ENCODE results near the gene MPPED1.
A peak's percentile ranks its signal among the peaks of the same experiment; 100 is the strongest.

Gene MPPED1

GRCh38 chr22:43432883-43433415, 21.1 kb downstream of the MPPED1 start:
- DNase-seq, result no peak

DNA sequence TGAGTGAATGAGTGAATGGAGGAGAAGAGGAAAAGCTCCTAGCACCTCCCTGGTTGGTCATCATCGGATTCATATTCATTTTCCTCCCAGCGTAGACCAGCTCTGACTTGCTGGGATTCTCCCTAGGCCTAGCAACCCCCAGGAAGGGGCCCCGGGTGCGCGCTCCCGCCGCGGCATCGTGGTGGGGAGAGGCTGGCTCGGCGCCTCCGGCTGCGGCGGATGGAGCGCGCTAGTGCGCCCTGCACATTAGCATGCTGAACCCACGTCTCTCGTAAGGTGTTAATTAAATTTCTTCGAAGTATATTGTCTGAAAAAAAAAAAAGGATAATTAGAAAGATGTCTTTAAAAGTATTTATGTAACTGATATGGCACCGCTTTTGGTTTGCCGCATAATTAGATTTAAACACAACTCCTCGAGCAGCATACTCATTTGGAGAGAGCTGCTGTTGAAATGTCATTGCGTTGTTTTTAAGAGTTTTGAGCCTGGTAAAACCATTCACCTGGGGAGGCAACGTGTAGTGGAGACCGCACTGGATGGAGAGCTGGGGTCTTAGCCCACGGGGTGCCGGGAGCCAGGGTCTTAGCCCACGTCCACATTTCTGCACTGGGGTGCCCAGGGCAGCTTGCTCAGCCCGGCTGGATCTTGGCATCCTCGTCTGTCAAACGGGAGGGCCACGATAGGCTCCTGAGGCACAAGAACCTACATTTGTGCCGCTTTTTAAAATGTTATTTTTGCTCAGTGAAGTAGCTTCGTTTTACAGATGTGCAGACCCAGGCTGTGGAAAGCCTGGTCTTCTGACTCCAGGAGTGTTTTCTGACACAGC, 21.8 kb downstream of the MPPED1 start:
- no peak for DNase-seq

DNA sequence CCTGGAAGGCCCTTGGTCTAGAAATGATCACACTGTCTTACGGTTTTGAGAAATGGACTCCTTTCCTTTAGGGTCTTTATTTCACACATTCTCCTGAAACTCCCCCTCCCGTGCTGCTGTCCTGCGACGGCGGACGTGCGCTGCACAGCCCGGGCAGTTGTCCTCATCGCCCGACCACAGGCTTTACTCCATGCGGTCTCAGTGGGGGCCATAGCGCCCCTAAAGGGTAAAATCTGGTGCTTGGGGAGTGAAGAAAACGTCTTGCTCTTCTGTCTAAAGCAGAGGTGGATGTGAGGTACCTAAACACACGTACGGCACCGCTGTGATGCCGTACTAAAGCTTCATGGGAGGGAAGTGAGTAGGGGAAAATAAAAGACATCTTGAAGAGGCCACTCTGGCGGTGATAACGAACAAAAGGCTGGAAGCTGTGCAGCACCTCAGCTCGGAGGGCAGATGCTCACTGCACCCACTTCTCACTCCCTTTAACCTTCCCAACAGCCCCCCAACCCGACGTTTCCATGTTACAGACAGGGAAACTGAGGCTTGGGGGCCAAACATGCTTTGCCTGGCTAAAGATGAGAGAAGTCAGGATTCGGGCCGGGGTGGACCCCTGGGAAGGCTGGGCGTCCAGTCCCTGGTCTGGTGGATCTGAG, 22.6 kb downstream of the MPPED1 start:
- DNase-seq, result no peak

- no peak for DNase-seq
These were observed 23.1 kb downstream of the MPPED1 start for GRCh38 chr22:43434928-43435311.

GRCh38 chr22:43435851-43436811, 24.3 kb downstream of the MPPED1 start:
- peak; percentile 52 for DNase-seq

DNA sequence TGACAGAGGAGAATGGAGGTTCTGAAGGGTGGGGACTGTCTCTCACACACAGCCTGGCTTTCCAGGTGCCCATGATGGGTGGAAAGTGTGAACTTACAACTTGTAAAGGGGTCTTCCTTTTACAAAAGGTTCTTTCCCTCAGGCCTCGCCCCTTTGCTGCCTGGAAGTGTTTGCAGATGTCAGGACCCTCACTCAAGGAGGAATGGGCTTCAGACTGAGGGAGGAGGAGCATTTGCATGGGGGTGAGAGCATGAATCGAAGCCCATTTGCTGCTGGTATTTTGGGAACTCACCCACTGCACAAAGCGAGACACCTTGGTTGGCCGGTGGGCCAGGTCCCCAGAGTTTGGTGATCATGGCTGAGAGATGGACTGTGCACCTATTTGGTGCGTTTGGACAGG, 25.1 kb downstream of the MPPED1 start:
- no peak for DNase-seq

DNA sequence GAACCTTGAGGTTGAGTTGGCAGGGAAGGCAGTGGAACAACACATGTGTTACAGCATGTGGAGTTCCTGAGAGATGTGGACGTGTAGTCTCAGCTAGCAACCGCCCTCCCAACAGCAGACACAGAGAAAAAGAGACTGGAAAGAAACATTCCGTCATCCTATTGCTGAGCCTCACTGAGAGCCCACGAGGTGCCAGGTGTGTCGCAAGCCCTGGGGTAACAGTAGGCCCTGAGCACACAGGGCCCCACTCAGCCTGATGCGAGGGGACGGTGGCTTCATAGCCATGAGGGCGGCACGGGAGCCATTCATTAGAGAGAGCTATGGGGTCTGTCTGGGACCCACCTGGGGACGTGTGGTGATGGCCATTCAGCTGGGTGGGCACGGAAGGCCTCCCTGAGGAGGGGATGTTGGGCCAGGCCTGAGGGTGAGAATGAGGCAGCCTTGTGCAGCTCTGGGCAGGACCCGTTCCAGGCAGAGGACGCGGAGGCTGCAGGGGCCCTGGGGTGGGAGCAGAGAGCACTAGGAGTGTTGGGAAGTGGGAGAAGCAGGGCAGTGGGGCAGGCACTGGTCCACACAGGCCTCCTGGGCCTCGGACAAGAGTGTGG, 26.2 kb downstream of the MPPED1 start:
- DNase-seq, result no peak

DNA sequence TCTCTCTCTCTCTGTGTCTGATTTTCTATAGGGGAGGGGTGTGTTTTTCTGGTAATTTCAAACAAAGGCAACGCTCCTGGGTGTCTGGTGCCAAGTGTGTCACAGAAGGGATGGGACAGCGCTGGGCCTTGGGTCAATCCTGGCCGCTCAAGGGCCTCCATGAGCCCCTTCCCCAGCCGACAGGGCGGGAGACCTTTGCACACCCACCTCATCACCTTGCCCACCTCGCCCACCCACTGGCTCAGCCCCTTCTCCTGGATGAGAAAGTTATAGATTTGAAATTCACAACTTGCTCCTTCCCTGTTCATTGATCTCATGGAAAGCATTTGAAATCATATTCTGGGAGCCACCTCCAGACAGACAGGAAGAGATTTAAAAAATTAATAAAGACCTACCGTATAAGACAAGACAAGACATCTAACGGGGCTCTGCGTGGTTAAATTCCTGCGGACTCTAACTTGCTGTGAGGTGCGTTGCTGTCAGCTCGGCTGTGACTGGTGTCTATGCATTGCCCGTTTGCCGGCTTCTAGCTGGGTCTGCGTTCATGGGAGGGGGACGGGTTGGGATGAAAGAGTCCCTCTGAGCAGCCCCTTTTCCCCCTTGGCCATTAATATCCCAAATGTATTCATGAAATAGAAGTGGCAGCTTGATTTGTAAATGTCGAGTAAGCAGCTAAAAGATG, 27.0 kb downstream of the MPPED1 start:
- DNase-seq, result no peak

DNA sequence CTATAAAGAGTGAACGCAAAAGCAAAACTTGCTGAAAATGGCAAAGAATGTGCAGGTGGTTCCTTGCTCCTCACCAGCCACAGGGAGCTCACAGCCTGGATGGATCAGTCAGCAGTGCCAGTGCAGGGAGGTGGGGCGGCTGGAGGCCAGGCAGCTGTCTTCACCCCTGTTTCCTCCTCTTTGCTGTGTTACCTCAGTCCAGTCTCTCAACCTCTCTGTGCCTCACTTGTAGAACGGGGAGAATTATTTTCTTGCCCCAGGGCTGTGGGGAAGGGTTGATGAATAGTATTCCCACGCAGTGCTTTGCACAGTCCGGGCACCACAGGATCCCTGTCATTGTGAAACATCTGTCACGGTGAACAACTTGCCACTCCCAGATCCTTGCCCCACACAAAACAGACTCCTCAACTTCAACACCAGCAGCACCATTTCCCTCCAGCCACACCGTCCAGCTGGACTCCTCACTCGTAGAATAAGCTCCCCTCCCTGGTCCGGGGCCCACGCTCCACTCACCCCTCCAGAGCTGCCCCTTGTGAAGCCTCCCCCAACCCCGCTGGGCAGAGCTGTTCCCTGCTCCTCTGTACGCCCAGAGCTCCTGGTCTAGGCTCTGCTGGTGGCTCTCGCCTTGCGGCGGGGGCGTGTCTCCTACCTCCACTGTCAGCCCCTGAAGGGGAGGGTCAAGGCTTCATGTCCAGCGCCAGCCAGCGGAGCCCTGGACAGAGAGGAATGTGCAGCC, 27.7 kb downstream of the MPPED1 start:
- no peak for DNase-seq

GRCh38 chr22:43440104-43440387, 28.2 kb downstream of the MPPED1 start:
- no peak for DNase-seq

GRCh38 chr22:43440556-43440955, 28.7 kb downstream of the MPPED1 start:
- DNase-seq, result no peak

GRCh38 chr22:43441216-43441615, 29.4 kb downstream of the MPPED1 start:
- DNase-seq, result no peak

- no peak for DNase-seq
These were observed 29.9 kb downstream of the MPPED1 start for GRCh38 chr22:43441751-43442150.

GRCh38 chr22:43442386-43443151, 30.8 kb downstream of the MPPED1 start:
- DNase-seq, result no peak

- no peak for DNase-seq
These were observed 31.3 kb downstream of the MPPED1 start for GRCh38 chr22:43443152-43443471.

DNA sequence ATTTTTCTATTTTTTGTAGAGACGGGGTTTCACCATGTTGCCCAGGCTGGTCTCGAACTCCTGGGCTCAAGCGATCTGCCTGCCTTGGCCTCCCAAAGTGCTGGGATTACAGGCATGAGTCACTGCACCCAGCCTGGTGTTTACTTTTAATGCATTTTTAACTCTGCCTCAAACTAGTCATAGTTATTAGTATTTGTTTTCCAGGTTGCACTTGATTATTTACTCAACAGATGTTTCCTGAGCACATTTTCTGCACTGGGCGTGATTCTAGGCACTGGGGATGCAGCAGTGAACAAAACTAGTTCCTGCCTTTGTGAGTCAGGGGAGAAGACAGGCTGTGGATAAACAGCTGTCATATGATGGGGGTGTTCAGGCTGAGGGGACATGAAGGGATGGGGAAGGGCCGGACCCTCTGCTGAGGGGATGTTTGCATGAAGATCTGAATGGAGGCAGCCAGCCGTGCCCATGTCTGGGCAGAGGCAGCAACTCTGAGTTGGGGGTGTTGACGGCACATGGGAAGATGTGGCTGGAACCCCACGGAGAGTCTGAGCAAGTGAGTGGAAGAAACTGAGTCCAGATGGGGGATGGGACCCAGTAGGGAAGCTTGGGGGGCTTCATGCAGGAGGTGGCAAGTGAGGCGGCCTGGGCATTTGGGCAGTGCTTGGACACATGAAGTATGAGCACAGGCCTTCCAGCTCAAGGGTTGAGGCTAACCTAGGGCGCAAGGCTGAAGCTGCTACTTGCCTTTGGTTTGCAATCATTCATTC, 34.4 kb downstream of the MPPED1 start:
- DNase-seq, result peak; percentile 0

- peak; percentile 56 for DNase-seq
These were observed 35.1 kb downstream of the MPPED1 start for GRCh38 chr22:43446916-43447315.

- DNase-seq, result peak; percentile 75
These were observed 35.6 kb downstream of the MPPED1 start for GRCh38 chr22:43447380-43447779.

DNA sequence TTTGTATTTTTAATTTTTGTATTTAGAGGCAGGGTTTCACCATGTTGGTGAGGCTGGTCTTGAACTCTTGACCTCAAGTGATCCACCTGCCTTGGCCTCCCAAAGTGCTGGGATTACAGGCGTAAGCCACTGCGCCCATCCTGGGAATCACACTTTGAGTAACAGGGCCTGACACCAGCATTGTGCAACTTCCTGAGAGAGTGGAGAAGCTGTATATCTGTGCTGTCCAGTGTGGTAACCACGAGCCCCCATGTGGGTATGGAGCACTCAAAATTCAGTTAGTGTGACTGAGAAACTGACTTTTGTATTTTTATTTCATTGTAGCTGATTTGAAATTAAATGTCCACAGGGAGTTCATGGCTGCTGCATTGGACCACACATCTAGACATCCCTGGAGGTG, 36.2 kb downstream of the MPPED1 start:
- no peak for DNase-seq

- no peak for DNase-seq
These were observed 37.5 kb downstream of the MPPED1 start for GRCh38 chr22:43449205-43449830.
